CD4-positive, CD25-positive, alpha-beta regulatory T cell (primary cell): ENCODE measurements around the gene PRR9. TPM values are rescaled to one million over a fixed set of nuclear protein-coding genes. Genes with fewer than 3 reads are reported as not detected.

Experiments used
- ATAC-seq, 2 donors: fragments of 150-1000 bp; cut with Tn5 transposase; one replicate each; pipeline ENCODE4 v1.10.0; 2021; ENCODE audit warnings: low read depth in 2 of 2, moderate number of reproducible peaks in 2 of 2, moderate library complexity in 1 of 2
- DNase-seq, 3 donors: peaks; one replicate each; pipeline versions ENCODE4 v3.0.0 to v3.0.0-alpha.2; 2012 to 2022; ENCODE audit warnings: mixed read lengths in 1 of 3
- H3K27ac ChIP-seq: one replicate; pipeline ENCODE4 v1.7.0; 2013; ENCODE audit warnings: mild to moderate bottlenecking, low read length; ENCODE audit not compliant: insufficient read depth, poor library complexity, severe bottlenecking
- H3K27me3 ChIP-seq: one replicate; pipeline ENCODE4 v1.7.0; 2013; ENCODE audit warnings: low read length; ENCODE audit not compliant: control insufficient read depth, insufficient read depth
- H3K36me3 ChIP-seq: one replicate; pipeline ENCODE4 v1.7.0; 2013; ENCODE audit warnings: mild to moderate bottlenecking, low read length, moderate library complexity; ENCODE audit not compliant: control insufficient read depth, insufficient read depth
- H3K4me1 ChIP-seq: 2 replicates; pipeline ENCODE4 v1.7.0; 2013; ENCODE audit warnings: mild to moderate bottlenecking, low read length; ENCODE audit not compliant: insufficient read depth, control insufficient read depth, poor library complexity, severe bottlenecking
- H3K4me3 ChIP-seq: one replicate; pipeline ENCODE4 v1.7.0; 2013; ENCODE audit warnings: low read depth, mild to moderate bottlenecking, low read length, moderate library complexity
- H3K9me3 ChIP-seq, 2 experiments: 1 replicate in 1 of 2; 2 replicates in 1 of 2; pipeline ENCODE4 v1.7.0; 2013; ENCODE audit warnings: low read length in 2 of 2, mild to moderate bottlenecking in 1 of 2, moderate library complexity in 1 of 2; ENCODE audit not compliant: control insufficient read depth in 2 of 2
- H3K27ac Mint-ChIP-seq, 3 donors: one replicate each; pipeline ENCODE4 v1.8.0; 2020 to 2022; ENCODE audit warnings: mild to moderate bottlenecking in 3 of 3, mixed read lengths in 3 of 3, moderate library complexity in 2 of 3
- H3K27me3 Mint-ChIP-seq: one replicate; pipeline ENCODE4 v1.8.0; 2022; ENCODE audit warnings: mild to moderate bottlenecking, mixed read lengths
- H3K36me3 Mint-ChIP-seq: one replicate; pipeline ENCODE4 v1.8.0; 2020; ENCODE audit warnings: mixed read lengths
- H3K4me1 Mint-ChIP-seq, 4 donors: one replicate each; pipeline ENCODE4 v1.8.0; 2020 to 2022; ENCODE audit warnings: mixed read lengths in 4 of 4, mild to moderate bottlenecking in 1 of 4
- H3K4me3 Mint-ChIP-seq, 4 donors: one replicate each; pipeline ENCODE4 v1.8.0; 2020 to 2022; ENCODE audit warnings: mild to moderate bottlenecking in 4 of 4, mixed read lengths in 4 of 4, moderate library complexity in 3 of 4
- H3K9me3 Mint-ChIP-seq, 7 donors: one replicate each; pipeline ENCODE4 v1.8.0; 2020 to 2022; ENCODE audit warnings: mixed read lengths in 7 of 7, mild to moderate bottlenecking in 3 of 7, moderate library complexity in 2 of 7
- polyA plus RNA-seq, 4 donors: library from polyadenylated mRNA; unstranded; fragments of 300-500 nt; fragmentation: Illumina TruSeq; gene quantifications; one replicate each; pipeline ENCODE4 v1.2.3, GENCODE V29; 2021
- total RNA-seq: library from RNA; stranded (reverse); gene quantifications from one replicate; pipeline ENCODE4 v1.2.3, GENCODE V29; 2022

PRR9 gene
- total and polyA plus RNA-seq, 5 donors from 2014 or later, result not detected

DNA sequence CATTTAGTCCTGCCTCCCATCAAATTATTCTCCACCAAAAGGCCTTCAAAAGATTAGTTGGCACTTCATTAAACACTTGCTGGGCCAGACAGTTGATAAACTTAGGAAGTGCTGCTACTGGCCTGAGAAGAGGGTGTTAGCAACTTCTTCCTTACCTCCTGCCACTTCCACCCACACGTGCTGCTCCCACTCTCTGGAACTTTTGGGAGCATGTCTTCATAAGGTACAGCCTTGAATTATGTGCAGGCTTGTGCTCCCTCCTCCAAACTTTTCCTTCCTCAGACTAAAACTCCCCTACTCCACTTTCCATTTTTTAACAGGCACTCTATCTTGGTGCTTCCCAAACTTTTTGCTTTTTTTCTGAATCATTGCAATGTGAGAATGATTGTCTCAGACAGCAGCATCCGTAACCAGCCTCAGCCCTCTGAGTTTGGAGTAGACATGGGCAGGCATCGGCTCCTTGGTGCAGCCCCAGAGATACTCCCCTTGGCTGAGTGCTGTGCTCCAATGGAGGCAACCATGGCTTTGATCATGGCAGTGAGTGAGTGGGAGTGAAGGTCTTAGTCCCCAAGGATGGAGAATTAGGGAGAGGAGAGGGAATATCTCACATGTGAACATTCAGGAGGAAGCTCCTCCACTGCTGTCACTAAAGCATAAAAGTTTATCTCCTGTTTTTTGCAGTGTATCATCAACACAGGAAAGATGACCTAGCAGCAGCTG is 22.9 kb upstream of the PRR9 start:
- H3K4me3 ChIP-seq, result no peak overlapping the region
- H3K4me1 ChIP-seq, result no peaks in the 10 kb centered on the region
- ATAC-seq (no peak), DNase-seq (no peak)
- Mint-ChIP-seq H3K27me3 (peaks cover 4% of the 10 kb centered on the region), H3K4me3 (no peak overlapping the region), H3K4me1 (no peaks in the 10 kb centered on the region), H3K36me3 (no peaks in the 10 kb centered on the region), H3K9me3 (peaks cover 0 to 1% (median 0%) of the 10 kb centered on the region in 7 donors), H3K27ac (no peak overlapping the region)
- H3K27ac ChIP-seq, result no peak overlapping the region
- no peaks in the 10 kb centered on the region for H3K9me3 ChIP-seq
- no peaks in the 10 kb centered on the region for H3K36me3 ChIP-seq
- H3K27me3 ChIP-seq, result peaks cover 20% of the 10 kb centered on the region

DNA sequence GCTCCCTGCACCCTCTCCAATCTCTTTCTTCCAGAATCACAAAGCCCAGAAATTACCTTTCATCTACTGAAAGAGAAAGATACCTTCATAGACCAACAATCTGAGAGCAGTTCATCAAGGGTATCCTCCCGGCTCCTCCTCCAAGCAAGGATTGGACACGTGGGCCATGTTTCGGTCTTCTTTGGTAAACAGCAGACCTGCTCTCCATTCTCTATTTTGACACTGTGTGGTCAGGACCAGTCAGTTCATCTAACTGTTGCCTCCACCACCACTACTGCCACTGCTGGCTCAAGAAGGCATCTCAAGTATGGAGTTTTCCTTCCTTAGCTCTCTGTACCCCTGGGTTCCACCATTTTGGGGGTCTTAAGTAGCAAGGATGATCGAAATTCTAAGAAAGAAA is 22.2 kb upstream of the PRR9 start:
- Histone ChIP-seq H3K36me3 (no peaks in the 10 kb centered on the region), H3K9me3 (no peaks in the 10 kb centered on the region), H3K4me3 (no peak overlapping the region), H3K4me1 (no peaks in the 10 kb centered on the region), H3K27me3 (peaks cover 20% of the 10 kb centered on the region), H3K27ac (no peak overlapping the region)
- Mint-ChIP-seq H3K27ac (no peak overlapping the region), H3K36me3 (no peaks in the 10 kb centered on the region), H3K4me3 (no peak overlapping the region), H3K4me1 (no peaks in the 10 kb centered on the region), H3K27me3 (peaks cover 4% of the 10 kb centered on the region), H3K9me3 (peaks cover 0 to 4% (median 0%) of the 10 kb centered on the region in 7 donors)
- DNase-seq (no peak), ATAC-seq (no peak)

DNA sequence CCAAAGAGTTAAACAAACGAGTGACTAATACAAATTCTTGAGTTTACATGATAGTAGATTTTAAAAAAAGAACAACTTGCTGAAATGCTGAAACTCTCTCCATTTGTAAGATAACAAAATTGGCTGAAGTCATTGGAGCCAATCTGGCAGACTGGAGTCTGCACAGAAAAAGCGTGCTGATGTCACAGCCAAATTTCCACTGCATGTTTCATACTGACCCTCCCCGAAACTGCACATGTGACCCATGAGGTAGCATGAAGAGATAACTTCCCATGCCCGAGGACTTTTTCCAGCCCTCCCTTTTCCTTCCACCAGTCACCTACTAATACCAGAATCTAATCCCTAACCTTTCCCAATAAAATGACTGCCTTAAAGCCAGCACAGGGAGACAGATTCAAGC is 15.4 kb upstream of the PRR9 start:
- Histone ChIP-seq H3K9me3 (no peaks in the 10 kb centered on the region), H3K4me3 (no peak overlapping the region), H3K27ac (no peak overlapping the region), H3K4me1 (no peaks in the 10 kb centered on the region), H3K27me3 (peaks cover 5% of the 10 kb centered on the region), H3K36me3 (no peaks in the 10 kb centered on the region)
- Mint-ChIP-seq H3K27me3 (peaks cover 14% of the 10 kb centered on the region), H3K36me3 (no peaks in the 10 kb centered on the region), H3K4me3 (no peak overlapping the region), H3K27ac (no peak overlapping the region), H3K9me3 (peaks cover 0 to 3% (median 0%) of the 10 kb centered on the region in 7 donors), H3K4me1 (no peaks in the 10 kb centered on the region)
- no peak for ATAC-seq
- no peak for DNase-seq

DNA sequence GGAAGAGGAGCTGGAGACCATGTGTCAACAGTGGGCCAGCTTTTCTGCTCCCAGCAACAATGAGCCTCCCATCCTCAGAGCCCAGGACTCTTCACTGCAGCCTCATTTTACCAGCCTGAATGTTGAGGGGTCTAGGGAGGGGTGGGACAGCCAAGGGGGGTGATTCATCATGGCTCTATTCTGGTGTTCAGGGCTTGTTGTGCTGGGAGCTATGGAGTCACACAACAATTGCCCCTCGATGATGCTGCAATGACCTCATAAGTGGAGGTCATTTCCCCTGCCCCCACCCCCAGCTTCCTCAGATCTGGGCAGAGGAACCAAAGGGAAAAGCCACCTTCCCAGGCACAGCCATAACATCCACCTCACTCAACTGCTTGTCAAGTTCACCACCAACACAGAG is 14.3 kb upstream of the PRR9 start, which contains the start of gene LELP1:
Gene LELP1 (plus strand): TSS at position 301 of the 400 bp plus-strand sequence. CDS start 1,278 bp downstream, outside the sequence.
- peaks cover 16% of the 10 kb centered on the region for H3K27me3 Mint-ChIP-seq
- ATAC-seq (no peak), DNase-seq (no peak)
- Histone ChIP-seq H3K4me3 (no peak within 1 kb of the TSS), H3K27ac (no peak within 1 kb of the TSS), H3K36me3 (no peaks in the 10 kb centered on the region), H3K27me3 (peaks cover 5% of the 10 kb centered on the region), H3K9me3 (no peaks in the 10 kb centered on the region), H3K4me1 (no peaks in the 10 kb centered on the region)
- H3K9me3 Mint-ChIP-seq, result peaks cover 0 to 3% (median 0%) of the 10 kb centered on the region in 7 donors
- H3K27ac Mint-ChIP-seq, result no peak within 1 kb of the TSS
- no peaks in the 10 kb centered on the region for H3K4me1 Mint-ChIP-seq
- no peaks in the 10 kb centered on the region for H3K36me3 Mint-ChIP-seq
- no peak within 1 kb of the TSS for H3K4me3 Mint-ChIP-seq

DNA sequence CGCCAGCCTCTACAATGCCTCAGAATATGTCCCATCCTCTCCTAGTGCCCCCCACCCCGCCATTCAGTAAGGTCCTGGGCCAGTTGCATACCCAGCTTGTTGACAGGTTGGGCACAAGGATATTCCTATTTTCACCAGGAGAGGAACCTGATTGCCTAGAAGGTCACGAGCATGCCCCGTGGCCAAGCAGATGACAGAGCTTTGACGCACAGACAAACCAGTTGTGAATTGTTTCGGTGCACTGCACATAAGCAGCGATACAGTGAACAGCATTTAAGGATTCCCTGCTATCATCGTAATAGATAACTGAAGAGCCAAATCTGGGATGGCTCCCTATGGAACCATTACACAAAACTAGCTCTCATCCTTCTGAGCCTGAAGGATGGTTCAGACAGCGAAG is 10.8 kb upstream of the PRR9 start:
- Mint-ChIP-seq H3K4me3 (no peak overlapping the region), H3K27me3 (peaks cover 16% of the 10 kb centered on the region), H3K36me3 (no peaks in the 10 kb centered on the region), H3K4me1 (no peaks in the 10 kb centered on the region), H3K9me3 (no peaks in the 10 kb centered on the region), H3K27ac (no peak overlapping the region)
- Histone ChIP-seq H3K36me3 (no peaks in the 10 kb centered on the region), H3K27me3 (no peaks in the 10 kb centered on the region), H3K9me3 (no peaks in the 10 kb centered on the region), H3K4me3 (no peak overlapping the region), H3K4me1 (no peaks in the 10 kb centered on the region), H3K27ac (no peak overlapping the region)
- ATAC-seq (no peak), DNase-seq (no peak)

DNA sequence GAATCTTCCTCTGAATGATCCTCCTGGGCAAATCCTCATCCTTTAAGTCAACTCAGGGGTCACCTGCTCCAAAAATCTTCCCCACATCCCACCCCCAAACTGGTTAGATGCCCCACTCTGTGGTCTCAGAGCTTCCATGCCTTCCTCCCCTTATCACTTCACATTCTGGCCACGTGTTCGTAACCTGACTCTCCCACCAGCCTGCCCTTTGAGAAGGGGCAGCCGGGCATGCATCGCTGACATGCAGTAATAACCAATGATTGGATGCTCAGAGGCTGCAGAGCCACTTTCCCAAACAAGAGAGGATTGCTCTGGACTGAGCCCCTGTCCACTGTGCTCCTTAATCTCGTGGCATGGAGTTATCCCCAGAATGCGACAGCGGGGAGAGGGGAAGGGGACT is 7.2 kb upstream of the PRR9 start:
- no peak for ATAC-seq
- H3K27me3 Mint-ChIP-seq, result peaks cover 13% of the 10 kb centered on the region
- H3K36me3 ChIP-seq, result no peaks in the 10 kb centered on the region

DNA sequence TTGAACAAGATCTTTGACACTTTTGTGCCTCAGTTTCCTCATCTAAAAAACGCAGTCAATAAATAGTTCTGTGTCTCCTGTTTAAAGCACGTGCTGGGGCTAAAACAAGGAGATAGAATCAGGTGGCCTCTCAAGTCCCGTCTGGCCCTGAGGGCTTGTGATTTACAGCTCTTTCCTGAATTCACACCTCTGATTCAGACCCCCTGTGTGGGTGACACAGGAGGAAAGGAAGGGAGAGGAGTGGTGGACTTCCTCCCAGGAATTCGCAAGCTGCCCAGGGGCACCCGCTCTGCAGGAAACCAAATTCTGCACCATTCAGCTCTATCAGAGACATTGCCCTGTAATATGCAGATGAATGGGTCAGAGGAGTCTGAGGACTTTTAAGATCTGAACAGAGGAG is 5.2 kb upstream of the PRR9 start:
- no peaks in the 10 kb centered on the region for H3K9me3 ChIP-seq
- no peak overlapping the region for H3K4me3 Mint-ChIP-seq

More for the DNA sequence above, 7.2 kb upstream of the PRR9 start:
- Histone ChIP-seq H3K4me1 (no peaks in the 10 kb centered on the region), H3K4me3 (no peak overlapping the region), H3K27ac (no peak overlapping the region), H3K9me3 (no peaks in the 10 kb centered on the region), H3K27me3 (no peaks in the 10 kb centered on the region)
- H3K36me3 Mint-ChIP-seq, result no peaks in the 10 kb centered on the region
- DNase-seq, result no peak
- no peak overlapping the region for H3K4me3 Mint-ChIP-seq
- no peaks in the 10 kb centered on the region for H3K4me1 Mint-ChIP-seq
- H3K27ac Mint-ChIP-seq, result no peak overlapping the region
- H3K9me3 Mint-ChIP-seq, result no peaks in the 10 kb centered on the region

DNA sequence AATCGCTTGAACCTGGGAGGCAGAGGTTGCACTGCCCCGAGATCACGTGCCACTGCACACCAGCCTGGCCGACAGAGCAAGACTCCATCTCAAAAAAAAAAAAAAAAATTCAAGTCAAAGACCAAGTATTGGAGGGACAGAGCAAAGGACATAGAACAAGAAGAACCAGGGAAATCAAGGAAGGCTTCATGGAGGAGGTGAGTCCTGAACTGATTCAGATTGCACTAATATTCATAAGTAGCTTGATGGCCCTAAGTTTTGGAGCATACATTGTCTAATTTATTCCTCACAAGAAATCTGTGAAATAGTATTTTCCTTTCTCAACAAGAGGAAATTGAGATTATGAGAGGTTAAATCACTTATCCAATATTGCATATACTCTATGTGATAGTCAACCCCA is 3.9 kb upstream of the PRR9 start:
- H3K4me3 Mint-ChIP-seq, result no peak overlapping the region
- H3K4me3 ChIP-seq, result no peak overlapping the region
- H3K27ac ChIP-seq, result no peak overlapping the region
- DNase-seq (no peak), ATAC-seq (no peak)
- no peaks in the 10 kb centered on the region for H3K4me1 ChIP-seq
- no peaks in the 10 kb centered on the region for H3K36me3 Mint-ChIP-seq
- H3K4me1 Mint-ChIP-seq, result no peaks in the 10 kb centered on the region
- H3K9me3 ChIP-seq, result no peaks in the 10 kb centered on the region
- no peak overlapping the region for H3K27ac Mint-ChIP-seq
- H3K27me3 Mint-ChIP-seq, result peaks cover 16% of the 10 kb centered on the region
- no peaks in the 10 kb centered on the region for H3K9me3 Mint-ChIP-seq
- no peaks in the 10 kb centered on the region for H3K27me3 ChIP-seq
- H3K36me3 ChIP-seq, result no peaks in the 10 kb centered on the region

More for the DNA sequence above, 5.2 kb upstream of the PRR9 start:
- Histone ChIP-seq H3K27me3 (no peaks in the 10 kb centered on the region), H3K4me3 (no peak overlapping the region), H3K27ac (no peak overlapping the region), H3K36me3 (no peaks in the 10 kb centered on the region), H3K4me1 (no peaks in the 10 kb centered on the region)
- Mint-ChIP-seq H3K27me3 (peaks cover 13% of the 10 kb centered on the region), H3K27ac (no peak overlapping the region), H3K36me3 (no peaks in the 10 kb centered on the region), H3K9me3 (no peaks in the 10 kb centered on the region), H3K4me1 (no peaks in the 10 kb centered on the region)
- ATAC-seq, result no peak
- no peak for DNase-seq
